GM12891 (cell line): ENCODE results near the gene SULT1C2.

Source experiments
- DNase-seq: peaks from one replicate; pipeline ENCODE4 v3.0.0; 2011; ENCODE audit warnings: low spot score; ENCODE audit not compliant: insufficient read length
- FAIRE-seq: peaks from 2 replicates; lab custom pipeline; 2011; peaks lifted over from hg19 to GRCh38; lab: Jason Lieb, UNC
- PAX5 ChIP-seq: IDR thresholded peaks from 2 replicates; pipeline ENCODE4 v1.6.1; 2011; ENCODE audit warnings: low read length, moderate library complexity, mild to moderate bottlenecking; ENCODE audit not compliant: insufficient read depth, severe bottlenecking
- POLR2A ChIP-seq: IDR thresholded peaks from 2 replicates; pipeline ENCODE4 v1.6.1; 2011; ENCODE audit warnings: low read depth, low read length, control low read depth
- POLR2AphosphoS5 ChIP-seq: IDR thresholded peaks from 2 replicates; pipeline ENCODE4 v1.6.1; 2011; ENCODE audit warnings: low read depth, low read length, control low read depth
- POU2F2 ChIP-seq: IDR thresholded peaks from 2 replicates; pipeline ENCODE4 v1.6.1; 2011; ENCODE audit warnings: low read depth, mild to moderate bottlenecking, control low read depth, low read length, moderate library complexity
- SPI1 ChIP-seq: IDR thresholded peaks from 2 replicates; pipeline ENCODE4 v1.6.1; 2011; ENCODE audit warnings: low read depth, low read length, control low read depth
- TAF1 ChIP-seq: IDR thresholded peaks from 2 replicates; pipeline ENCODE4 v1.6.1; 2011; ENCODE audit warnings: low read depth, low read length, control low read depth

SULT1C2 gene

GRCh38 chr2:108287169-108287568 lies 1.5 kb upstream of the SULT1C2 start:
- no peak for TF ChIP-seq POU2F2
- TF ChIP-seq PAX5: no peak
- TF ChIP-seq POLR2AphosphoS5: no peak
- no peak for TF ChIP-seq SPI1
- TF ChIP-seq POLR2A: no peak
- TF ChIP-seq TAF1: no peak
- FAIRE-seq (no peak), DNase-seq (no peak)

GRCh38 chr2:108293850-108294249 lies 5.2 kb downstream of the SULT1C2 start:
- TF ChIP-seq TAF1: no peak
- no peak for TF ChIP-seq POLR2A
- TF ChIP-seq POU2F2: no peak
- no peak for TF ChIP-seq POLR2AphosphoS5
- TF ChIP-seq PAX5: no peak
- no peak for FAIRE-seq
- DNase-seq: no peak

- FAIRE-seq (no peak), DNase-seq (no peak)
- TF ChIP-seq POLR2AphosphoS5: no peak
- TF ChIP-seq POU2F2: no peak
- TF ChIP-seq PAX5: no peak
- no peak for TF ChIP-seq TAF1
- TF ChIP-seq POLR2A: no peak
- TF ChIP-seq SPI1: no peak
These were observed 8.9 kb downstream of the SULT1C2 start for GRCh38 chr2:108297436-108298141.

GRCh38 chr2:108301558-108301957 lies 12.9 kb downstream of the SULT1C2 start:
- FAIRE-seq (no peak), DNase-seq (no peak)
- no peak for TF ChIP-seq POLR2A
- no peak for TF ChIP-seq POLR2AphosphoS5
- TF ChIP-seq PAX5: no peak
- TF ChIP-seq TAF1: no peak
- TF ChIP-seq SPI1: no peak
- TF ChIP-seq POU2F2: no peak

GRCh38 chr2:108304975-108305374 lies 16.3 kb downstream of the SULT1C2 start:
- no peak for FAIRE-seq

GRCh38 chr2:108305901-108306300 lies 17.2 kb downstream of the SULT1C2 start:
- TF ChIP-seq SPI1 (no peak), TAF1 (no peak), POLR2A (no peak), POLR2AphosphoS5 (no peak), POU2F2 (no peak), PAX5 (no peak)
- FAIRE-seq: no peak
- DNase-seq: no peak

More at GRCh38 chr2:108304975-108305374, 16.3 kb downstream of the SULT1C2 start:
- no peak for DNase-seq
- peak; percentile 50 for TF ChIP-seq SPI1
- no peak for TF ChIP-seq TAF1

- no peak for TF ChIP-seq TAF1
- FAIRE-seq (no peak), DNase-seq (no peak)
These were observed 21.2 kb downstream of the SULT1C2 start for GRCh38 chr2:108309903-108310302.

GRCh38 chr2:108314586-108315296 lies 26.0 kb downstream of the SULT1C2 start:
- no peak for TF ChIP-seq PAX5
- no peak for TF ChIP-seq POLR2A
- no peak for TF ChIP-seq TAF1
- no peak for TF ChIP-seq POU2F2
- TF ChIP-seq SPI1: no peak
- no peak for TF ChIP-seq POLR2AphosphoS5
- FAIRE-seq (no peak), DNase-seq (no peak)

- TF ChIP-seq POLR2AphosphoS5 (no peak), PAX5 (no peak), POU2F2 (no peak), SPI1 (no peak), POLR2A (no peak), TAF1 (no peak)
- no peak for DNase-seq
- no peak for FAIRE-seq
These were observed 26.8 kb downstream of the SULT1C2 start for GRCh38 chr2:108315444-108315934.

- DNase-seq (no peak), FAIRE-seq (no peak)
- TF ChIP-seq POU2F2: no peak
- no peak for TF ChIP-seq SPI1
- no peak for TF ChIP-seq PAX5
- TF ChIP-seq POLR2A: no peak
- no peak for TF ChIP-seq POLR2AphosphoS5
- no peak for TF ChIP-seq TAF1
These were observed 27.3 kb downstream of the SULT1C2 start for GRCh38 chr2:108316033-108316432.

- DNase-seq (no peak), FAIRE-seq (no peak)
- TF ChIP-seq POLR2AphosphoS5 (no peak), POU2F2 (no peak), TAF1 (no peak), SPI1 (no peak), PAX5 (no peak), POLR2A (no peak)
These were observed 28.0 kb downstream of the SULT1C2 start for GRCh38 chr2:108316461-108317258.
